Measurements from ENCODE around the gene ZNF425.
A peak's percentile ranks its signal among the peaks of the same experiment; 100 is the strongest.
"Not testable (repeated sequence)": the region's sequence is repeated elsewhere in the genome, so short reads cannot be mapped to it uniquely, and the experiment has no call there.

The ZNF425 gene

DNA sequence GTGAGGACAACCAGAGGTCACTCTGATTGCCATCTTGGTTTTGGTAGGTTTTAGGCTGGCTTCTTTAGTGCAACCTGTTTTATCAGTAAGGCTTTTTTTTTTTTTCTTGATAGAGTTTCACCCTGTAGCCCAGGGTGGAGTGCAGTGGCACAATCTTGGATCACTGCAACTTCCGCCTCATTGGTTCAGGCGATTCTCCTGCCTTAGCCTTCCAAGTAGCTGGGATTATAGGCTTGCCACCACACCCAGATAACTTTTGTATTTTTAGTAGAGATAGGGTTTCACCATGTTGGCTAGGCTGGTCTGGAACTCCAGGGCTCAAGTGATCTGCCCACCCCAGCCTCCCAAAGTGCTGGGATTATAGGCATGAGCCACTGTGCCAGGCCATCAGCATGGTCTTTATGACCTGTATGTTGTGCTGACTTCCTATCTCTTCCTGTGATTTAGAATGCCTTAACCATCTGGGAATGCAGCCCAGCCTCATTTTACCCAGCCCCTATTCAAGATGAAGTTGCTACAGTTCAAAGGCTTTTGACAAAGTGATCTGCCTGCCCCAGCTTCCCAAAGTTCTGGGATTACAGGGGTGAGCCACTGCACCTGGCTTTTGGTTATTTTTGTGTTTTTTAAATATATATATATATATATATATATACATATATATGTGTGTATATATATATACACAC, 7.0 kb upstream of the ZNF425 start:
- no peak for DNase-seq

DNA sequence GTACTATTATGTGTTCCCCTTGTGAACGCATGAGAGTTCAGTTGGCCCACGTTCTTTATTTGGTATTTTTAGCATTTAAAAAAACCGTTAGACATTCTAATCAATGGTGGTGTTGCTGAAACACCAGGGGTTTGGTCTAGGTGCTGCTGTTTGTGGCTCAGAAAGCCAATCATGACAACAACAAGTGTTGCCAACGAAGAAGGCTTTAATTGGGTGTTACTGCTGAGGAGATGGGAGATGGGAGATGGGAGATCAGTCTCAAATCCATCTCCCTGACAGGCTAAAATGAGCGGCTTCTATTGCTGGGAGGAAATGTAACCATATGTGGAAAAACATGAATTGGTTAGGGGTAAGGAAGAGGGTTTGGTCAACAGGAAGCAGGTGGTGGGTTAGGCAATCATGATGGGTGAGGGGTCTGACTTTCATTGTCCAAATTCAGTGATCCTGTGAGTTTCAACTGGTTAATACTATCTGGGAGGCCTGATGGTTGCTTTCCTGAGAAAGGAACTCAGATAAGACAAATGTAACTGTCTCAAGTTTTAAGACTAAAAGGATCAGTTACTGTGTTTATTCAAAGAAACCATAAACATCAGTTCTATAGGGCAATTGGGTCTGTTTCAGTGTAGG, 4.6 kb upstream of the ZNF425 start:
- DNase-seq, result no peak

DNA sequence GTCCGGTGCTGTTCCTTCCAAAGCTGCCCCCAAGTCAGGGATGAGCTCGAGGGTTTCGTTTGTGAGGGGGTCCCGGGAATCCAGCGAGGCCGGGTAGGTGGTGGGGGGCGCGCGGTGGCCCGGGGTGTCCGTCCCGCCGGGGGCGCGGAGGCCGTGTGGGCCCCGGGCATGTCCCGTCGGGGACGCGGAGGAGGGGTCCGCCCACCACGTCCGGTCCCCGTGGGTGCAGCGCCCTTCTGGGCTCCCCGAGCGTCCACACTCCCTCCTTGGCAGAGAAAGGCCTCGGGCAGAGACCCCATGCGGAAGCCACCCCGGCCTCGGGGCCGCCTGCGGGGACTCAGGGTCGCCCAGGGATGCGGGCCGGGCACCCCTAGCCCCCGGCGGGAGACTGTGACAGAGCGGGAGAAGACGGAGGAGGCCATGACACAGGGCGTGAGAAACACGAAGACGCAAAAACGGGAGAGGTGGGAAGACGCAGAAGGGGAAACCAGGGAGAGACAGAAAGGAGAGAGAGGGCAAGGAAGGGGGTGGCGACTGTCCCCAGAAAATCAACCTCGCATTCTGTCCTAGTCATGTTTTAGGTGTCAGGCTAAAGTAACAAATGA, 640 bp upstream of the ZNF425 start:
- DNase-seq, result peak; percentile 27 to 56

DNA sequence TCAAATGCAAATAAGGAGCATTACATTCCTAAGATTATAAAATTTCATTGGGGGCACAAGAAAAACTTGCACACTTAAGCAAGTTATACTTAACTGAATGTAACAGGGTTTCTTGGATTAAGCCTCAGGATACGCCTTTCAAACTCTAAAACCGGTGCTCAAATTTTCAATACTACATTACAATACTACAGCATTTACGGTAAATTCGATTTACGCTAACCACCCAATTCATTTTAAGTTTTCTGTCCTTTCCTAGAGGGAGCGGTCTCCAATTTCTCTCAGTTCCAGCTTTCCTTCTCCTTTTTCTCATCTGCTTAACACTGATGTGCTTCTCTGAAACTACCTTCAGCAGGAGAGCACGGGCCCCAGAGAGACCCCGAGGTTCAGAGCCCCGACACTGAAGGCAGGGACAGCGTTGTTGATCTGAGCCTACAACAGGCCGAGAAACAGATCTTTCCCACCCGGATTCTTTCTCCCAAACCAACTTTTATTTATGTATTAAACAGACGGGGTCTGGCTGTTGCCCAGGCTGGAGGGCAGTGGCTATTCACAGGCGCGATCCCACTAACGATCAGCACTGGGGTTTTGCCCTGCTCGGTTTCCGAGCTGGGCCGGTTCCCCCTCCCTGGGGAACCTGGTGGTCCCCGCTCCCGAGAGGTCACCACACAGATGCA, 798 bp downstream of the ZNF425 start:
- no peak for DNase-seq

DNA sequence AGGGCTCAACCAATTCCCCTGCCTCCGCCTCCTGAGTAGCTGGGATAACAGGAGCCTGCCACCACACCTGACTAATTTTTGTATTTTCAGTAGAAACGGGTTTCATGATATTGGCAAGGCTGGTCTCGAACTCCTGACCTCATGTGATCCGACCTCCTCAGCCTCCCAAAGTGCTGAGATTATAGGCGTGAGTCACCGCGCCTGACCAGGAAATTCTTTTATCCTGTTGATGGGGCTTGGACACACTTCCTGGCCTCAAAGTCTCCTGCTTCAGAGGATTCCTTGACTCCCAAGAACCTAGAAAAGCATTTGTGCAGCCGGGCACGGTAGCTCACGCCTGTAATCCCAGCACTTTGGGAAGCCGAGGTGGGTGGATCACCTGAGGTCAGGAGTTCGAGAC, 16.2 kb downstream of the ZNF425 start:
- no peak for DNase-seq

DNA sequence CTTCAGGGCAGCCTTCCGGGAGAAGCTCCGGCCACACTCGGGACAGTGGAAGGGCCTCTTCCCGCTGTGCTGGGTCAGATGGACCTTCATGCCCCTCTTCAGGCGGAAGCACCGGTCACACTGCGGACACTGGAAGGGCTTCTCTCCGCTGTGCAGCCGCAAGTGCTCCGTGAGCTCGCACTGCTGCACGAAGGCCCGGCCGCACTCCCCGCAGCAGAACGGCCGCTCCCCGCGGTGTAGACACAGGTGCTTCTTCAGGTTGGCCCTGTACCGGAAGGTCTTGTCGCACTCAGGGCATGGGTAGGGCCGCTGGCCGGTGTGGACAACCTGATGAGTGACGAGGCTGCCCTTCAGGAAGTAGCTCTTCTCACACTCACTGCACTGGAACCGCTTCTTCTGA, 21.4 kb downstream of the ZNF425 start:
- no peak for DNase-seq

DNA sequence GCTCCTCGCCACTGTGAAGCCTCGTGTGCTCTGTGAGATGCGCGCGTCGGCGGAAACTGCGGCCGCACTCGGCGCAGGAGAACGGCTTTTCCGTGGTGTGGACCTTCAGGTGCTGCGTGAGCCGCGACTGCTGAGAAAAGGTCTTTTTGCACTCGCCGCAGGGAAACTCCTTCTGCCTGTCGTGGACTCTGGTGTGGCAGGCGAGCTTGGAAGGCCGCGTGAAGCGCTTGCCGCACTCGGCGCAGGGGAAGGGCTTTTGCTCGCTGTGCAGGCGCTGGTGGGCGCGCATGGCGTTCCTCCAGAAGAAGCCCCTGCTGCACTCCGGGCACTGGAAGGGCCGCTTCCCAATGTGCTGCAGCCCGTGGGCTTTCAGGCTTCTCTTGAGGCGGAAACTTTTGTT, 21.9 kb downstream of the ZNF425 start:
- DNase-seq, result no peak

DNA sequence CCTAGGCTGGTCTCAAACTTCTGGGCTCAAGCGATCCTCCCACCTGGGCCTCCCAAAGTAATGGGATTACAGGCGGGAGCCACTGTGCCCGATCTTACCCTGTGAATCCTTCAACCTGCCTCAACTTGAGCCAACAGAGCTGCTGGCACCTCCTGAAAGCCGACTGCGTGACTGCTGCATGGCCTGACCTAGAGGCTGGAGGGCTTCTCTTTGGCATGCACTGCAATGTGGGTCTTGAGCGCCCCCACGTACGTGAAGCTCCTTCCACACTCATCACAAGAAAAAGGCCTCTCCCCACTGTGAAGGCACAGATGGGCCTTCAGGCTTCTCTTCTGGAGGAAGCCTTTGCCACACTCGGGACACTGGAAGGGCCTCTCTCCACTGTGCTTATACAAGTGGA, 22.7 kb downstream of the ZNF425 start:
- no peak for DNase-seq

DNA sequence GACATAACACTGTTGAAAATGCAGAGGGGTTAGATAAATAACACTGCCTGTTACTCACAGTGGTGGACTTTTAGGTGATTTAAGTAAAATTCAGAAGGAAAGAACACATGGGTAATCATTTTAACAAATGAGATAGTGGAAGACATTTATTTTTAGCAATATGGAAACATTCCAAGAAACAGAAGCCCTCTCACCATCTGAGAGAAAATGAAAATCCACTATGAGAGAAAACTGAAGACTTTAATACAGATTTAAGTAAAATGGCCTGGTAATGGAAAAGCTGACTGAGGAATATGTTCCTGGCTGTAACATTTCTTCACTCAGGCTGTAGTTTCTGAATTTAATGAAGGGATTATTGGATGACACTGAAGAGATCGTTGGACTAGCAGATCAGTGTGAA, 23.5 kb downstream of the ZNF425 start:
- no peak for DNase-seq

DNA sequence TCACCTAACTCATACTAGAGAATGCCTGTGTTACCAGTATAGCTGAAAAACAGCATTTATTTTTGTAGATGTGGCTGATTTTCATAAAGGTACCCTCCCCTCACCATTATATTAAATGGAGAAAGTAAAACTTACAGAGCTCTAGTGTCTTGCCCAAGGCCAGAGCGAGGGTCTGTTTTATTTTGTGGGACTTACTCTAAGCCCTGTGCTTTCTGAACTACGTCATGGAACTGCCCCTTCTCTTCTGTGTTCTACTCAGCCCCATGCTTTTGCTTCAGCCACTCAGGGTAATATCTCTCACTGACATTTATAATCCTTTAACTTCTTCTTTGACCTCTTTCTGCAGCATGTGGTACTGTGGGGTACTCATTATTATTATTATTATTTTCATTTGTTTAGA, 25.3 kb downstream of the ZNF425 start:
- DNase-seq, result no peak

DNA sequence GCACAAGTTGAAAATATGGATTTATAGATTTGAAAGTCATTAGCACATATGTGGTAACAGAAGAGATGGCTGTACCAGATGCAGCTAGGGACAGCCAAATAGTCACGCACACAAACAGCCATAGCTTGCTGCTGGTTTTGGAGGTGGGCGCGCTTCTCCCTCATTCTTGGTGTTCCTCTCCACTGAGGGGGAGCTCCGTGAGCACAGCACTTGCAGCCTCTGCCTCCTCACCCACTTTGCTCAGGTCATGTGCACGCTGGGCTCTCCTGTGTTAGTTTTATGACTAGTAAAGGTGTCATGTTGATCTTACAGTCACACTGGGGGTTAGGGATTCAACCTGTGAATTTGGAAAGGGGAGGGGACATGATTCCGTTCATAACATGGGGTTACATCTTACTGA, 27.1 kb downstream of the ZNF425 start:
- no peak for DNase-seq

DNA sequence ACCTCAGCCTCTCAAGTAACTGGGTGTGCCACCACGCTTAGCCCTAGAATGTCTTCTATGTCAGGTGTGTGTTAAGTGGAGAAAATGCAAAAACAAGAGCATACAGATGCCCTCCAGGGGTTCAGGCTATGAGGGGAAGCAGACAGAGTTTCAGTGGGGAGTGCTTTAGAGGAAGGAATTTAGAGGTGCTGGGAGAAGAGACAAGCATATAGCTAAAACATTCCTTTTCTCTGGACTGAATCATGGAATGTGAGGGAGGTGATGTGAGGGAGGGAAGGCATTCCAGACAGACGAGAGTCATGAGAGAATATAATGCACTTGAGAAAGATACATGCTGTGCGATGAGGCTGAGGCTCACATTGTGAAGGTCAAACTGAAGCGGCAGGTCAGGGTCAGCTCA, 29.0 kb downstream of the ZNF425 start:
- DNase-seq, result no peak

DNA sequence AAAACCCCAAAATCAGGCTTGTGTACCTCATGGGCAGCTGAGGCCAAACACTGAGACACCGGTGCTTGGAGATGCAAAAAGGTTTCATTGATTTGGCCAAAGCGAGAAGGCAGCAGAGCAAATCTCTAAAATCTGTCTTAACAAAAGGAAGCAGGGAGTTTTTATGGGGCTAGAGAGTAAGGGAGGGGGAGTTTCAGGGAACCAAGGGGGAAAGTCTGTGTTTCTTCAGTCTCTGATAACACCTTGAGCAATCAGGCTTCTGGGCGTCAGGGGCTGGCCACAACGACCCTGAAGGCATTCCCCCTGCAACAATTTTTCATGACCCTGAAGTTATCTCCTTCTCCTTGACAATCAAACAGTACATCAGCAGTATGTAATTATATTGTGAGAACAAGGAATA, 32.9 kb downstream of the ZNF425 start:
- no peak for DNase-seq

DNA sequence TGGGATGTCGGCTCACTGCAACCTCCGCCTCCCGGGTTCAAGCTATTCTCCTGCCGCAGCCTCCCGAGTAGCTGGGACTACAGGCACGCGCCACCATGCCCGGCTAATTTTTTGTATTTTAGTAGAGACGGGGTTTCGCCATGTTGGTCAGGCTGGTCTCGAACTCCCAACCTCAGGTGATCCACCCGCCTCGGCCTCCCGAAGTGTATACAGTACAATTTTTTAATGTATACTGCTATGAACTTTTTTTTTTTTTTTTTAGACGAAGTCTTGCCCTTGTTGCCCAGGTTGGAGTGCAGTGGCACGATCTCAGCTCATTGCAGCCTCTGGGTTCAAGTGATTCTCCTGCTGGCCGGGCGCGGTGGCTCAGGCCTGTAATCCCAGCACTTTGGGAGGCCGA, 33.9 kb downstream of the ZNF425 start:
- not testable (repeated sequence) for DNase-seq

DNA sequence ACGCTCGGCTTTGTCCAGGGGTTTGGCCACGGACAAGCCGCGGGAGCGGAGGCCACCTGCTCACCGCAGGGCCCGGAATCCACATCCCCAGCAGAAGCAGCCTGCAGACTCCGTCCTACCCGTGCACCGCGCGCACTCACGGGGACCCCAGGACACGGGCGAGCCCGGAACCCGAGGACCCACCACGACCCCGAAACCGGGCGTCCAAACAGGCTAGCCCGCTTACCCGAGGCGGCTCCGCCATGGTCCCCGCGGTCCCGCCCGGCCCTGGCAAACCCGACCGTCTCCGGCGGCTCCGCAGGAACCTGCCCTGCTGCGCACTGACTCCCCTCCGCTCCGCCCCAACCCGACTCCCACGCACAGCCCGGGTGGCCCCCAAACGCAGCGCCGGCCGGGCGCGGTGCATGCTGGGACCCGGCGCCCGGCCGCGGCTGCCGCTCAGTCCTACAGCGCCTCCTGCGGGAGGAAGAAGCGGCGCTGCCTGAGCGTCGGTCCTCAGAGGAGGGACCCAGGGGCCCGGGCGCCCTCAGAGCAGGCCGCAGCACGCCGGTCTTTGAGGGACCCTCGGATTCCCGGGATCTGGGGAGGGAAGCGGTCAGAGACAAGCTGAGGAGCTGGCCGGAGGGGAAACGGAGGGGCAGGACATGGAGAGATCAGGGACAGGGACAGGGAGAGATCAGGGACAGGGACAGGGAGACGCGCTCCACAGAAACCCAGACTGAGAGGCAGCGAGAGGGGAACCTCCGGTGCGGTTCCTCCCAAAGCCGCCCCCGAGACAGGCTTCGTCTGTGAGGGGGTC, 35.5 kb downstream of the ZNF425 start, which contains the start of gene ZNF786:
TSS of gene ZNF786 (minus strand) at position 322 of the 799 bp plus-strand sequence. CDS start at position 244, 78 bp downstream.
- DNase-seq, result peak; percentile 73 to 86

DNA sequence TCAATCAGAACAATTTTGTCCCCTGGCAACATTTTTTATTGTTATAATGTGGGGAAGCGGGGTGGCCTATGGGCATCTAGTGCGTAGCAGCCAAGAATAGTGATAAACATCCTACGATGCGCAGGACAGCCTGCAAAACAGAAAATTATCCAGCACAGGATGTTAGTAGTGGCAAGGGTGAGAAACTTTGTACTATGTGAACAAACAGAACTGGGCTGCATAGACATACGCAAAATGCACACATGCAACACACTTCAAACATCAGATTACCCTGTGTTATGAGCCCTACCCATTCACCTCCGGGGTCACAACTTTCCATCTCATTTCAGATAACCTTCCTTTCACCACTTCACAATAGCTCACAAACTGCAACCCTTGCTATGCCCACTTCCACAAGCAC, 38.7 kb downstream of the ZNF425 start:
- no peak for DNase-seq

DNA sequence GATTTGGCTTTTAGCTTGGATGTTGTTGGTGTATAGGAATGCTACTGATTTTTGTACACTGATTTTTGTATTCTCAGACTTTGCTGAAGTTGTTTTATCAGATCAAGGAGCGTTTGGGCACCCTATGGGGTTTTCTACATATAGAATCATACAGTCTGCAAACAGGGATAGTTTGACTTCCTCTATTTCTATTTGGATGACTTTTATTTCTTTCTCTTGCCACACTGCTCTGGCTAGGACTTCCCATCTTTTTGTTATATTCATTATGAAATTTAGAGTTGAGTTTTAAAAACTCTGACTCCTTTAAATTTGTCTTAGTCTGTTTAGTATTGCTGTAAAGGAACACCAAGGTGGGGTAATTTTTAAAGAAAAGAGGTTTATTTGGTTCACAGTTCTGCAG, 40.3 kb downstream of the ZNF425 start:
- DNase-seq, result no peak

DNA sequence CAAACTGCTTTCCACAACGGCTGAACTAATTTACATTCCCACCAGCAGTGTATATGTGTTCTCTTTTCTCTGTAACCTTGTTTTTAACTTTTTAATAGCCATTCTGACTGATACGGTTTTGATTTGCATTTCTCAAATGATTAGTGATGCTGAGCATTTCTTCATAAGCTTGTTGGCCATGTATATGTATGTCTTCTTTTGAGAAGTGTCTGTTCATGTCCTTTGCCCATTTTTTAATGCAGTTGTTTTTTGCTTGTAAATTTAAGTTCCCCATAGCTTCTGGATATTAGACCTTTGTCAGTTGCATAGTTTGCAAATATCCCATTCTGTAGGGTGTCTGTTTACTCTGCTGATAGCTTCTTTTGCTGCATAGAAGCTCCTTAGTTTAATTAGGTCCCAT, 41.7 kb downstream of the ZNF425 start:
- no peak for DNase-seq

DNA sequence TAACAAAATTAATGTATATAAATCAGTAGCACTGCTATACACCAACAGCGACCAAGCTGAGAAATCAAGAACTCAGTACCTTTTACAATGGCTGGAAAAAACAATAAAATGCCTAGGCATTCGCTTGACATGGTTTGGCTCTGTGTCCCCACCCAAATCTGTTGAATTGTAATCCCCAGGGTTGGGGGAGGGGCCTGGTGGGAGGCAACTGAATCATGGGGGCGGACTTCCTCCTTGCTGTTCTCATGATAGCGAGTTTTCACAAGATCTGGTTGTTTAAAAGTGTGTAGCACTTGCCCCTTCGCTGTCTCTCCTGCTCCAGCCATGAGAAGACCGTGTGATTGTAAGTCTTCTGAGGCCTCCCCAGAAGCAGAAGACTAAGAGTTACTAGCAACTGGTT, 44.2 kb downstream of the ZNF425 start:
- no peak for DNase-seq

DNA sequence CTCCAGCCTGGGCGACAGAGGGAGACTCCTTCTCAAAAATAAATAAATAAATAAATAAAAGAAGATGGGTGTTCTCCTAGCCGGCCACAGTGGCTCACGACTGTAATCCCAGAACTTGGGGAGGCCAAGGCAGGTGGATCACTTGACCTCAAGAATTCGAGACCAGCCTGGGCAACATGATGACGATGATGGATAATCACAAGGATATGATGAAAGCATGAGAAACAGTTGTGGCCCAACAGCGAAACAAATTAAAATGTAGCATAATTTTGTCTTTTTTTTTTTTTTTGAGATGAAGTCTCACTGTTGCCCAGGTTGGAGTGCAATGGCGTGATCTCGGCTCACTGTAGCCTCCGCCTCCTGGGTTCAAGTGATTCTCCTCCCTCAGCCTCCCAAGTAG, 48.5 kb downstream of the ZNF425 start:
- DNase-seq, result no peak

DNA sequence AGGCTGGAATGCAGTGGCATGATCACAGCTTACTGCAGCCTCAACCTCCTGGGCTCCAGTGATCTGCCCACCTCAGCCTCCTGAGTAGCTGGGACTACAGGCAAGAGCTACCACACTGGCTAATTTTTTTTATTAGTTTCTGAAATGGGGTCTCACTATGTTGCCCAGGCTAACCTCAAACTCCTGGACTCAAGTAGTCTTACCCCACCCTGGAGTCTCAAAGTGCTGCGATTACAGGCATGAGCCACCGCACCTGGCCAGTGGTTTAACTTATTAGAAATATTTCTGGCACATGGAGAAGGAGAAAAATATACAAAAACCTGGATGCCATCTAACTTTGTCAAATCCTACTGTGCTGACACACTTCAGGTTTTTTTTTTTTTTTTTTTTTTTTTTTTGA, 50.8 kb downstream of the ZNF425 start:
- DNase-seq, result no peak

DNA sequence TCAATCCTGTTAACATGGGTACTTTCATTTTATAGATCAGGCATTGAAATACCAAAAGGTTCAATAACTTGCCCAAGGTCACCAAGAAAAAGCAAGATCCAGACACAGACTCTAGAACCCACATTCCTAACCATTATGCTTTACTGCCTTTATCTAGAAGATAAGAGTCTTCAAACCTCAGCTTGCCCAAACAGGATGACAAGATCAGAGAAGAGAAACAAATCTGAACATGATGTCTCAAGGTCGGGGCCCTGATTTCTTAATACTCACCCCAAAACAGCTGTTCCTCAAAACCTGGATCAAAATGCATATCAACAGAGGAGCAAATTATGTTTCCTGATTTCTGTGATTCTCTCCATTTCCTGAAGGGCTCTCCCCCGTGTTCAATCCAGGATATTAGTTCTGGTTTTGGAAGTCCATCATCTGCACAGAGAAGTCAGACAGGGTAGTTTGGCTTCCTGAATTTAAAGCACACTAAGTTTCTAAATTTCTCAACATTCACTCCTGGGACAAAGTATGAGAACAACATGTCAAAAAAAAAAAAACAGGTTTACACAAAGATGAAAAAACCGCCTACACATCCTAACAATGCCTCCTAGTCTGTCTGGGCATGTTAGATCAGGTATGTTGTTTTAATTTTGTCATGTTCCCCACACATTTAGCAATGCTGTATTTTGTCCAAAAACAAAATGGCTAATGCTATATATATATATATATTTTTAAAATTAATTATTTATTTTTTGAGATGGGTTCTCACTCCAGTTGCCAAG, 51.8 kb downstream of the ZNF425 start:
- DNase-seq, result no peak
